ENCODE measurements around the gene FN3KRP.

FN3KRP gene

DNA sequence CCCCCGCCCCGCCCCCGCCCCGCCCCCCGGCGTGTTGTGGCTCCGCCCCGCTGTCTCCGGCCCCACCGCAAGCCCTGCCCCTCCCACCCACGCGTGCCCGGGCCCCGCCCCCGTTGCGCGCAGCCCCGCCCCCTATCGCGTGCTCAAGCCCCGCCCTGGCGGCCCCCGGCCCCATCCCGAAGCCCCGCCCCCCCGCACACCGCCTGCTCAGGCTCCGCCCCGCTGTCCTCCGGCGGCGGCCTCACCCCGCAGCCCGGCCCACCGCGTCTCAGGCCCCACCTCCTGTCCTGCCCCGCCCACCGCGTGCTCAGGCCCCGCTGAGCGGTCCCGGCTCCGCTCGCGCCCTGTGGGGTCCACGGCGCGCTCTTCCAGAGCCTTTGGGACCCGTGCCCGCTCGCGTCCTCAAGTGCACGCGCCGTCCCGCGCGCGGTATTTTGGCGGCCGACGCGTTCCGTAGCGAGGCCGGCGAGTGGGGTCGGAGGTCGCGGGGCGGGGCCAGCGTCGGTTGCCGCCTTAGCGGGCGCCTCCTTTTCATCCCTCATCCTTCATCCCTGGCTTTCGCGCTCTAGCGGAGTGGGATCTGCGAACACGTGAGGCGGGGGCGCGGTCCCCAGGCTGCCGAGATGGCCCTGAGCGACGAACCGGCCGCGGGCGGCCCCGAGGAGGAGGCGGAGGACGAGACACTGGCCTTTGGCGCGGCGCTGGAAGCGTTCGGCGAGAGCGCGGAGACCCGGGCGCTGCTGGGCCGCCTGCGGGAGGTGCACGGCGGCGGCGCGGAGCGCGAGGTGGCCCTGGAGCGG, 35.3 kb downstream of the FN3KRP start, which contains the start of gene TBCD (continued):
- no peak for TF ChIP-seq ZNF202 (tag by site-specific recombination; IDR thresholded peaks at IDR 0.05; ENCODE audit: borderline replicate concordance)
- no peak for TF ChIP-seq FEZF1 (tag by site-specific recombination; IDR thresholded peaks at IDR 0.05)
- TF ChIP-seq ZNF561 (tag by site-specific recombination; IDR thresholded peaks at IDR 0.05; ENCODE audit: borderline replicate concordance): peak; percentile 94
- TF ChIP-seq, protein P1, sequence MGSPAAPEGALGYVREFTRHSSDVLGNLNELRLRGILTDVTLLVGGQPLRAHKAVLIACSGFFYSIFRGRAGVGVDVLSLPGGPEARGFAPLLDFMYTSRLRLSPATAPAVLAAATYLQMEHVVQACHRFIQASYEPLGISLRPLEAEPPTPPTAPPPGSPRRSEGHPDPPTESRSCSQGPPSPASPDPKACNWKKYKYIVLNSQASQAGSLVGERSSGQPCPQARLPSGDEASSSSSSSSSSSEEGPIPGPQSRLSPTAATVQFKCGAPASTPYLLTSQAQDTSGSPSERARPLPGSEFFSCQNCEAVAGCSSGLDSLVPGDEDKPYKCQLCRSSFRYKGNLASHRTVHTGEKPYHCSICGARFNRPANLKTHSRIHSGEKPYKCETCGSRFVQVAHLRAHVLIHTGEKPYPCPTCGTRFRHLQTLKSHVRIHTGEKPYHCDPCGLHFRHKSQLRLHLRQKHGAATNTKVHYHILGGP (tag by site-specific recombination; IDR thresholded peaks at IDR 0.05): no peak
- peak; percentile 69 for TF ChIP-seq ZNF366 (tag by site-specific recombination; conservative IDR thresholded peaks at IDR 0.05)
- TF ChIP-seq ZNF558 (tag by site-specific recombination; IDR thresholded peaks at IDR 0.05): no peak
- TF ChIP-seq HOXD13 (CRISPR knock-in tag; IDR thresholded peaks at IDR 0.05; ENCODE audit: borderline replicate concordance): no peak
- no peak for TF ChIP-seq ZNF529 (tag by site-specific recombination; IDR thresholded peaks at IDR 0.05; ENCODE audit: insufficient replicate concordance)
- peak; percentile 36 for TF ChIP-seq ZIC2 (tag by site-specific recombination; IDR thresholded peaks at IDR 0.05)
- TF ChIP-seq ZNF623 (tag by site-specific recombination; IDR thresholded peaks at IDR 0.05): no peak
- TF ChIP-seq, protein P2, sequence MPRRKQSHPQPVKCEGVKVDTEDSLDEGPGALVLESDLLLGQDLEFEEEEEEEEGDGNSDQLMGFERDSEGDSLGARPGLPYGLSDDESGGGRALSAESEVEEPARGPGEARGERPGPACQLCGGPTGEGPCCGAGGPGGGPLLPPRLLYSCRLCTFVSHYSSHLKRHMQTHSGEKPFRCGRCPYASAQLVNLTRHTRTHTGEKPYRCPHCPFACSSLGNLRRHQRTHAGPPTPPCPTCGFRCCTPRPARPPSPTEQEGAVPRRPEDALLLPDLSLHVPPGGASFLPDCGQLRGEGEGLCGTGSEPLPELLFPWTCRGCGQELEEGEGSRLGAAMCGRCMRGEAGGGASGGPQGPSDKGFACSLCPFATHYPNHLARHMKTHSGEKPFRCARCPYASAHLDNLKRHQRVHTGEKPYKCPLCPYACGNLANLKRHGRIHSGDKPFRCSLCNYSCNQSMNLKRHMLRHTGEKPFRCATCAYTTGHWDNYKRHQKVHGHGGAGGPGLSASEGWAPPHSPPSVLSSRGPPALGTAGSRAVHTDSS (tag by site-specific recombination; IDR thresholded peaks at IDR 0.05): peak; percentile 55; the same call in 1 of the 2 replicates
- TF ChIP-seq KLF8 (tag by site-specific recombination; IDR thresholded peaks at IDR 0.05): peak; percentile 95
- TF ChIP-seq ZNF416 (tag by site-specific recombination; IDR thresholded peaks at IDR 0.05): no peak
- TF ChIP-seq ZNF324 (tag by site-specific recombination; IDR thresholded peaks at IDR 0.05): peak; percentile 85
- TF ChIP-seq ZNF629 (tag by site-specific recombination; IDR thresholded peaks at IDR 0.05): peak; percentile 55; the same call in 1 of the 2 replicates
- TF ChIP-seq ZNF48 (tag by site-specific recombination; IDR thresholded peaks at IDR 0.05): no peak
- no peak for TF ChIP-seq ZNF157 (tag by site-specific recombination; IDR thresholded peaks at IDR 0.05)
- TF ChIP-seq ZNF701 (tag by site-specific recombination; IDR thresholded peaks at IDR 0.05): no peak
- TF ChIP-seq ZNF580 (tag by site-specific recombination; IDR thresholded peaks at IDR 0.05): no peak
- TF ChIP-seq REPIN1 (tag by site-specific recombination; IDR thresholded peaks at IDR 0.05; ENCODE audit: low read depth): no peak
- peak; percentile 98 for TF ChIP-seq ZFP69B (tag by site-specific recombination; IDR thresholded peaks at IDR 0.05)
- peak; percentile 88 for TF ChIP-seq KLF7 (tag by site-specific recombination; IDR thresholded peaks at IDR 0.05; ENCODE audit: borderline replicate concordance)
- no peak; the same call in 1 of the 2 replicates for TF ChIP-seq ZNF10 (tag by site-specific recombination; IDR thresholded peaks at IDR 0.05)
- no peak for TF ChIP-seq ZNF223 (tag by site-specific recombination; IDR thresholded peaks at IDR 0.05)
- TF ChIP-seq ZNF148 (tag by site-specific recombination; IDR thresholded peaks at IDR 0.05; ENCODE audit: borderline replicate concordance): no peak
- TF ChIP-seq ZFP37 (tag by site-specific recombination; IDR thresholded peaks at IDR 0.05): no peak
- TF ChIP-seq KLF1 (tag by site-specific recombination; IDR thresholded peaks at IDR 0.05): peak; percentile 93
- no peak for TF ChIP-seq SCRT1 (tag by site-specific recombination; IDR thresholded peaks at IDR 0.05; ENCODE audit: borderline replicate concordance)
- TF ChIP-seq ZNF776 (tag by site-specific recombination; IDR thresholded peaks at IDR 0.05; ENCODE audit: borderline replicate concordance): no peak
- no peak for TF ChIP-seq GFI1B (tag by site-specific recombination; IDR thresholded peaks at IDR 0.05)
- TF ChIP-seq ZNF239 (tag by site-specific recombination; IDR thresholded peaks at IDR 0.05): no peak
- no peak for TF ChIP-seq ZNF16 (tag by site-specific recombination; IDR thresholded peaks at IDR 0.05; ENCODE audit: low read depth)
- TF ChIP-seq SP3 (tag by site-specific recombination; IDR thresholded peaks at IDR 0.05): peak; percentile 96
- no peak for TF ChIP-seq ZBTB21 (tag by site-specific recombination; IDR thresholded peaks at IDR 0.05)
- no peak for TF ChIP-seq ZBTB20 (tag by site-specific recombination; IDR thresholded peaks at IDR 0.05)
- TF ChIP-seq ZNF302 (tag by site-specific recombination; IDR thresholded peaks at IDR 0.05; ENCODE audit: low read depth): no peak
- TF ChIP-seq ZNF600 (tag by site-specific recombination; IDR thresholded peaks at IDR 0.05): peak; percentile 38
- TF ChIP-seq ZNF311 (tag by site-specific recombination; IDR thresholded peaks at IDR 0.05; ENCODE audit: borderline replicate concordance): no peak
